Glomerular visceral epithelial cell (primary cell): ENCODE data around the gene NXN.
"Not testable (repeated sequence)": the region's sequence is repeated elsewhere in the genome, so short reads cannot be mapped to it uniquely, and the experiment has no call there.

Experiments used
- DNase-seq: peaks from one replicate; pipeline ENCODE4 v3.0.0-alpha.2; 2016; ENCODE audit errors: extremely low spot score

The NXN gene

GRCh38 chr17:862582-862981 is 117.0 kb downstream of the NXN start:
- DNase-seq = no peak

- DNase-seq = no peak
These were observed 118.2 kb downstream of the NXN start for GRCh38 chr17:861364-861763.

DNA sequence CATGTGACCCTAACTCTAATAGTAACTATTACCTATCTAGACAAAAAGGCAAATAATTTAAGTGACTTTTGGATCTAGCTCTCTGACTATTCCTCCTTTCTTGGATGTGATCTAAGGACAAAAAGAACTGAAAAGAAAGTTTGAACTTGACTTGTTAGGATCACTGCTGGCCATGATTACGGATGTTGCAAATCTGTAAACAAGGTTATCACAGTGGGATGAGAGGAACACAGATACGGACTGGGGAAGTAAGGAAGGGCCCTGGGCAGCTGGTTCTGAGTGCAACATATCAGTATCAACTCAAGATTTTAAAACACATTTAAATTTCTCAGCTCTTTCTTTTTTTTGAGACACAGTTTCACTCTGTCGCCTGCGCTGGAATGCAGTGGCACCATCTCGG is 118.8 kb downstream of the NXN start:
- DNase-seq = no peak

GRCh38 chr17:859824-860195 is 119.8 kb downstream of the NXN start:
- no peak for DNase-seq

DNA sequence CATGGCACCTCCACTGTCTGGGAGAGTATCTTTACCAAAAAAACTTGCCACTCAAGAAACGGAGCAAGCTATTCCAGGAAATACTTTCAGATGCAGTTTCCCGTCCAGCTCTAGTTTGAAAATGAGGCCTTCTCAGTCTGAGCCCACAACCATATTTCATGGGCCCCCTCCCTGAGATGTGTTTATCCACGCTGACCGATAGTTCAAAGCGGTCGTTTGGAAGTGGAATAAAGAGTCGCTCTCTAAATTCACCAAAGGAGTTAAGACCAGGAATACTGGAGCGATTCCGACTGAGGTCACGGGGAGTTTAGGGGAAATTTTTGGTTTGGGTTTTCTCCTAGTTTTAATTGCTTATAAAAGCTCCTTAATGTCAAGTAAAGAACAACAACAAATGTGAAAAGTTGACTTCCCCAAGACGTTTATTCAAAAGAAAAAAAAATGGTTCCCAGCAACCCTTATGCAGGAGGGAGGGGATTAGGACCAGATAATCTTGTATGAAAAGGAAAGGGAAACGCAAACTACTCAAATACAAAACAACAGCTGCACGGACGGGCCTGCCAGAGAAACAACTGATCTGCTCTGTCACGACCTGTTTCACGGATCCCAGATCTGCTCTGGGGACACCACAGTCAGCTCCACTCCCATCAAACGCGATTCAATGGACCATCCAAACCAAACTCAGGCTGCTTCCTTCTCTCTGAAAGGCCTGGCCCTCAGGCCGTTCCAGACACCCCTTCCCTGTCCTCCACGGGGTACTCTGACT is 120.3 kb downstream of the NXN start:
- DNase-seq = no peak

GRCh38 chr17:856149-856548 is 123.4 kb downstream of the NXN start:
- DNase-seq = no peak

DNA sequence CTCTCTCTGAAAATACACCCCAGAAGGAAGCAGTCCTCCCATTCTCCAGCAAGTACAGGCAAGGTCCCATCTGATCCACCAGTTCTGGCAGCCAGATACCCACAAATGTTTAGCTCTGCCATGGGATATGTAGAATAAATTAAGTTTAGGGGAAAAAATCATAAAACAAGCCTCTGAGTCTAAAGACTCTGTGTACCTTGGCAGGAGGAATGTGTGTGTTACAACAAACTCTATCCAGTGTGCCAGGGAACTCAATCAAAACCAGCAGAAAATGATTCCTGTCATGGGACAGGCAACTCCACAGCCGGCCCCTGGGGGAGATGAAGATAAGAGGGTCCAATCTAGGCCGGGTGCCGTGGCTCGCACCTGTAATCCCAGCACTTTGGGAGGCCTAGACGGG is 124.0 kb downstream of the NXN start:
- no peak for DNase-seq

DNA sequence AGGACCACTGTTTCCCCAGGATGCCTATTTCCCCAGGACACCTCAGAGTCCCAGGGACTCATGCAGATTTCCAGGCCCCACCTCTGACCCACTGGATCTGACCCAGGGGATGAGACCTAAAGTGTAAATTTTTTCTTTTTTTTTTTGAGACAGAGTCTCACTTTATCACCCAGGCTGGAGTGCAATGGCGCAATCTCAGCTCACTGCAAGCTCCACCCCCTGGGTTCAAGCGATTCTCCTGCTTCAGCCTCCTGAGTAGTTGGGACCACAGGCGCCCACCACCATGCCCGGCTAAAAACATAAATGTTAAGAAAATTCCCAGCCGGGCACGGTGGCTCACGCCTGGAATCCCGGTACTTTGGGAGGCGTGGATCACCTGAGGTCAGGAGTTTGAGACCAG is 126.7 kb downstream of the NXN start:
- DNase-seq = not testable (repeated sequence)

GRCh38 chr17:852349-852748 is 127.2 kb downstream of the NXN start:
- no peak for DNase-seq

DNA sequence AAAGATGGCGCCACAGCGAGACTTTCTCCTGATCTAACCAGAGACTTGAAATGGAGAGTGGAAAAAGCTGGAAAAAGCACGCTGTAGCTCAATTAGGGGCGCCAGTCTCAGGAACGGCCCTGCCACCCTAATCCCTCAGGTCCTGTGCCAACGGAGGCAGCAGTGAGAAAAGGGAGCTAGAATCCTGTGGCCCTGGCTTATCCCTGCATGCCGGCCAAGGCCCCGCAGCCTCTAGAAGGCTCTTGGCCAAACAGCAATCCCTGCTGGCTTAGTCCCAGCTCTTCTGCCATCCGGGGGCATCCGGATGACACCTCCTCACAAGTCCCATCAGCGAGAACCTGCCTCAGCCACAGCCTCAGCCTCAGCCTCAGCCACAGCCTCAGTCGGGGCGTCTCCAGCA is 127.7 kb downstream of the NXN start:
- DNase-seq = no peak

GRCh38 chr17:850851-851763 is 128.5 kb downstream of the NXN start:
- DNase-seq = no peak

DNA sequence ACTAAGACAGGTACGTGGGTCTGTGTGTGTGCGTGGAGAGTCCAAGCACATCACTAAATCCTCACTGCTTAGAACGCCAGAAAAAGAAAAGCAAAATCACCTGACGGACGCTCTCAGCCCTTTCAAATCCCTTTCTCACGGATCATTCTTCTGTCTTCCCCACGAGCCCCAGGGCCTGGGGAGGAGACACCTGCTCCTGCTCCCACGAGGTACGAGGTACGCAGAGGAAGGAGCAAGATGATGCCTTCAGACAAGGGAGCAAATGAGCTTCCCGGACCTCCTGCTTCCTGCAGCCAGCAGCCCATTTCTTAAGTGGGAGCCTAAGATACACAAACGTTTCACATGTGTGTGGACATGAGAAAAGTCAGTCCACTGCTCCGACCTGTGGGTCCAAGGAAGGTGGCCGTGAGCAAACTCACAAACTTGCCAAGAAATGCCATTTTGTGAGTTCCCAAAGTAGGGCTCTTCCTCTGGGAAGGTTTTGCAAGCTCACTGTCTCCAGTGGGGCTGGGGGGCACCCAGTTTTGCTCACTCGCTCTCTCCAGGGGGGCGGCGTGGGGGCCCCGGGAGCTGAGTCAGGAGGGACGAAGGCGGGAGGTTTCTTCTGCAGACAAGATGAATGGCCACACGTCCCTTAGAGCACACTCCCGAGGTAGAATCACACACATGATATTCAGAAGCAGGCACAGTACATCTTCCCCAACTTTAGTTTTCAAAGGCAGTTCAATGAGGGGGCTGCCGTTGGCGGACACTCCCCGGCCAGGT is 129.3 kb downstream of the NXN start:
- DNase-seq = no peak

- no peak for DNase-seq
These were observed 131.2 kb downstream of the NXN start for GRCh38 chr17:848402-848801.

- no peak for DNase-seq
These were observed 132.4 kb downstream of the NXN start for GRCh38 chr17:846901-847843.

- DNase-seq = no peak
These were observed 138.3 kb downstream of the NXN start for GRCh38 chr17:841313-841712.

DNA sequence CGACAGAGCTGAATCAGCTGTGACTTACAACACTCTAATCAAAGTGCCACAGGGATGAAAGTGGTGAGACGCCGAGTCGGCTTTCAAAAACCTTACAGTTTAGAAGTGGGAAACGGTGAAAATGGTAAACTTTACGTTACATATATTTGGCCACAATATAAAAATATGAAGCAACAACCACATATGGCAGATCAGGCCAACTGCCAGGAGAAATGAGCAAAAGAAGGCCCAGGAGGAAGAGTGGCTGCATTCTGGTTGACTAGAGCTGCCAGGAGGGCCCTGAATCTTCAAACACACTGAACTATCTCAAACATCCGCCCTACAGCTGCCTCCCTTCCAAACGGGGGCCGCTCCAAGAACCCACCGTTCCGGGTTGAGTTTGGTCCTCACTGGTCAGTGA is 141.1 kb downstream of the NXN start:
- DNase-seq = no peak

GRCh38 chr17:836151-836550 is 143.4 kb downstream of the NXN start:
- peak; percentile 73 for DNase-seq

DNA sequence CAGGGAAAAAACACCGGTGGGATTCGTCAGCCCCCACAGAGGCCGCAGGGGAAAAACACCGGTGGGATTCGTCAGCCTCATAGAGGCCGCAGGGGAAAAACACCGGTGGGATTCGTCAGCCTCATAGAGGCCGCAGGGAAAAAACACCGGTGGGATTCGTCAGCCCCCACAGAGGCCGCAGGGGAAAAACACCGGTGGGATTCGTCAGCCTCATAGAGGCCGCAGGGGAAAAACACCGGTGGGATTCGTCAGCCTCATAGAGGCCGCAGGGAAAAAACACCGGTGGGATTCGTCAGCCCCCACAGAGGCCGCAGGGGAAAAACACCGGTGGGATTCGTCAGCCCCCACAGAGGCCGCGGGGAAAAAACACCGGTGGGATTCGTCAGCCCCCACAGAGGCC is 143.9 kb downstream of the NXN start:
- DNase-seq = not testable (repeated sequence)

- DNase-seq = peak; percentile 98
These were observed 144.3 kb downstream of the NXN start for GRCh38 chr17:835263-835662.

- peak; percentile 53 for DNase-seq
These were observed 145.4 kb downstream of the NXN start for GRCh38 chr17:834136-834535.

- no peak for DNase-seq
These were observed 148.6 kb downstream of the NXN start for GRCh38 chr17:830950-831349.
